Choroid plexus epithelial cell (primary cell): ENCODE results near the gene VPS13D.

Experiments
- DNase-seq: peaks from one replicate; pipeline ENCODE4 v3.0.0-alpha.2; 2010; ENCODE audit warnings: low read depth
- H3K4me3 ChIP-seq: 2 replicates; pipeline ENCODE4 v1.5.1; 2011; ENCODE audit warnings: low read depth, mild to moderate bottlenecking, control low read depth, low read length, moderate library complexity
- CTCF ChIP-seq: conservative IDR thresholded peaks from 2 replicates; pipeline ENCODE4 v1.5.1; 2011; ENCODE audit warnings: low read depth, mild to moderate bottlenecking, control low read depth, inconsistent platforms, low read length, moderate library complexity

VPS13D gene

GRCh38 chr1:12439073-12439472 lies 209.2 kb downstream of the VPS13D start:
- TF ChIP-seq CTCF, result no peak
- no peak for DNase-seq
- no peak overlapping the region for H3K4me3 ChIP-seq

- DNase-seq, result no peak
- no peak overlapping the region for H3K4me3 ChIP-seq
- TF ChIP-seq CTCF, result no peak
Measured at GRCh38 chr1:12441414-12442105, 211.7 kb downstream of the VPS13D start.

- no peak for DNase-seq
- H3K4me3 ChIP-seq, result no peak overlapping the region
- TF ChIP-seq CTCF, result no peak
Measured at GRCh38 chr1:12442217-12442616, 212.4 kb downstream of the VPS13D start.

- TF ChIP-seq CTCF, result no peak
- DNase-seq, result no peak
- H3K4me3 ChIP-seq, result no peak overlapping the region
Measured at GRCh38 chr1:12443151-12443550, 213.3 kb downstream of the VPS13D start.

GRCh38 chr1:12444329-12444841 lies 214.6 kb downstream of the VPS13D start:
- no peak overlapping the region for H3K4me3 ChIP-seq
- no peak for TF ChIP-seq CTCF
- no peak for DNase-seq

- DNase-seq, result no peak
- TF ChIP-seq CTCF, result no peak
- H3K4me3 ChIP-seq, result no peak overlapping the region
Measured at GRCh38 chr1:12445257-12445656, 215.4 kb downstream of the VPS13D start.

GRCh38 chr1:12446593-12446992 lies 216.8 kb downstream of the VPS13D start:
- H3K4me3 ChIP-seq, result no peak overlapping the region
- TF ChIP-seq CTCF, result no peak
- no peak for DNase-seq
